CD4-positive, alpha-beta T cell (primary cell): Measurements from ENCODE around the gene GRK4. TPM values are rescaled to one million over a fixed set of nuclear protein-coding genes. Genes with fewer than 3 reads are reported as not detected.

Source experiments
- ATAC-seq: fragments of 200-7000 bp; cut with Tn5 transposase; one replicate; pipeline ENCODE4 v1.10.0; 2022; ENCODE audit warnings: mild to moderate bottlenecking; ENCODE audit not compliant: poor library complexity
- CTCF ChIA-PET: fragments of 350-600 bp; sonication (Branson Sonifier 250); formaldehyde crosslinking; loops from one replicate; lab custom pipeline; 2021; ENCODE audit warnings: antibody characterized with exemption, inconsistent platforms; lab: Charles Lee
- POLR2A ChIA-PET: fragments of 350-600 bp; sonication (Branson Sonifier 250); formaldehyde crosslinking; loops from one replicate; lab custom pipeline; 2021; ENCODE audit warnings: antibody characterized with exemption, inconsistent platforms; lab: Charles Lee
- DNase-seq, 14 experiments: peaks; one replicate each; pipeline ENCODE4 v3.0.0-alpha.2; 2013 to 2020; ENCODE audit warnings: mixed read lengths in 2 of 14
- H3K27ac ChIP-seq, 2 donors: one replicate each; pipeline versions ENCODE4 v1.5.1 to v1.7.0; 2013; ENCODE audit warnings: low read length in 2 of 2, low read depth in 1 of 2, mild to moderate bottlenecking in 1 of 2
- H3K27me3 ChIP-seq, 2 experiments: 1 replicate in 1 of 2; 2 replicates in 1 of 2; pipeline versions ENCODE4 v1.6.1 to v1.7.0; 2013; ENCODE audit warnings: low read length in 2 of 2, control low read depth in 1 of 2, mild to moderate bottlenecking in 1 of 2, moderate library complexity in 1 of 2; ENCODE audit not compliant: insufficient read depth in 2 of 2, control insufficient read depth in 1 of 2
- H3K36me3 ChIP-seq: one replicate; pipeline ENCODE4 v1.6.1; 2013; ENCODE audit warnings: low read length, control low read depth; ENCODE audit not compliant: insufficient read depth
- H3K4me1 ChIP-seq: one replicate; pipeline ENCODE4 v1.6.1; 2013; ENCODE audit warnings: low read length, control low read depth; ENCODE audit not compliant: insufficient read depth
- H3K4me3 ChIP-seq: one replicate; pipeline ENCODE4 v1.5.1; 2013; ENCODE audit warnings: mild to moderate bottlenecking, low read length, moderate library complexity
- H3K9me3 ChIP-seq, 2 experiments: 1 replicate in 1 of 2; 2 replicates in 1 of 2; pipeline versions ENCODE4 v1.6.1 to v1.7.0; 2013; ENCODE audit warnings: low read length in 2 of 2, mild to moderate bottlenecking in 2 of 2, control low read depth in 1 of 2, moderate library complexity in 1 of 2; ENCODE audit not compliant: control insufficient read depth in 1 of 2, insufficient read depth in 1 of 2
- H3K27ac Mint-ChIP-seq: one replicate; pipeline ENCODE4 v1.8.0; 2020; ENCODE audit warnings: mixed read lengths
- H3K27me3 Mint-ChIP-seq: one replicate; pipeline ENCODE4 v1.8.0; 2021; ENCODE audit warnings: mixed read lengths
- H3K36me3 Mint-ChIP-seq: one replicate; pipeline ENCODE4 v1.8.0; 2021; ENCODE audit warnings: low read depth, mixed read lengths
- H3K4me1 Mint-ChIP-seq: one replicate; pipeline ENCODE4 v1.8.0; 2021; ENCODE audit warnings: low read depth, mixed read lengths
- H3K4me3 Mint-ChIP-seq: one replicate; pipeline ENCODE4 v1.8.0; 2020; ENCODE audit warnings: mild to moderate bottlenecking, mixed read lengths
- H3K9me3 Mint-ChIP-seq: one replicate; pipeline ENCODE4 v1.8.0; 2020; ENCODE audit warnings: mixed read lengths
- intact Hi-C, 2 experiments: fragments of 100-400 bp; cut with DNase I in 1 of 2; cut with micrococcal nuclease in 1 of 2; formaldehyde crosslinking; loops; one replicate each; pipeline versions ENCODE4 v1.15.1 to v1.9.0; 2023 to 2025; cut with DNase I, micrococcal nuclease
- total RNA-seq, 174 experiments: library from RNA in 2 of 174; stranded (reverse) in 2 of 174; gene quantifications; one replicate each; pipeline ENCODE4 v1.2.3 and lab custom pipeline; 2021 to 2026
- TF ChIP-seq, protein P1 (sequence below): fragments of 200-600 bp; IDR thresholded peaks from one replicate; pipeline ENCODE4 v1.8.0; 2022; ENCODE audit warnings: antibody characterized with exemption, mild to moderate bottlenecking

GRK4 gene
- total RNA-seq, 2 experiments from 2014 or later = 1.2 to 1.8 TPM

DNA sequence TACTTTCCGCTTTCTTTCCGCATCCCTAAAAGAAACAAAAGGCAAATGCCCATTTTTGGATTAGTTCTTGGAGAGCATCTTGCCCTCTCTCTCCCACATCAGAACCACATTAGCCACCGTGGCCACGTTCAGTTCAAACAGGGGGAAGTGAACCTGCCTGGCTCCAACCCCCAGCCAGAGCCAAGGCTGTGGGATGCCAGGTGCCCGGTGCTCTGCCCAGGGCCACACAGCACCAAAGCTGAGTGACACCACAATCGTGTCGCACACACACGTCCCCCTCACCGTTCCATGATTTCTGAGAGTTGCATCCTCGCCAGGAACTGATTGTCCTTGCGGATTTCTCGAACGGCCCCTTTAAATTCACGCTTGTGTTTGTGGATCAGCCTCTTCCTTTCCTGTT, 24.5 kb upstream of the GRK4 start:
- DNase-seq = peak in 1 of 14 experiments; percentile 19
- Mint-ChIP-seq H3K27ac (no peak overlapping the region), H3K9me3 (no peaks in the 10 kb centered on the region), H3K27me3 (no peaks in the 10 kb centered on the region), H3K4me1 (peaks cover 21% of the 10 kb centered on the region), H3K36me3 (peaks cover 81% of the 10 kb centered on the region), H3K4me3 (peak overlapping the region; percentile 51)
- Histone ChIP-seq H3K4me1 (peaks cover 64% of the 10 kb centered on the region), H3K36me3 (peaks cover 59% of the 10 kb centered on the region), H3K9me3 (no peaks in the 10 kb centered on the region), H3K4me3 (no peak overlapping the region), H3K27ac (no peak overlapping the region), H3K27me3 (no peaks in the 10 kb centered on the region)
- POLR2A ChIA-PET = no interaction called here
- CTCF ChIA-PET = interaction anchor here (0.6 kb wide), 1 partner anchor 17 kb away, joined by 3 read pairs; no protein-coding TSS in a partner anchor
- ATAC-seq = no peak
- TF ChIP-seq, protein P1, sequence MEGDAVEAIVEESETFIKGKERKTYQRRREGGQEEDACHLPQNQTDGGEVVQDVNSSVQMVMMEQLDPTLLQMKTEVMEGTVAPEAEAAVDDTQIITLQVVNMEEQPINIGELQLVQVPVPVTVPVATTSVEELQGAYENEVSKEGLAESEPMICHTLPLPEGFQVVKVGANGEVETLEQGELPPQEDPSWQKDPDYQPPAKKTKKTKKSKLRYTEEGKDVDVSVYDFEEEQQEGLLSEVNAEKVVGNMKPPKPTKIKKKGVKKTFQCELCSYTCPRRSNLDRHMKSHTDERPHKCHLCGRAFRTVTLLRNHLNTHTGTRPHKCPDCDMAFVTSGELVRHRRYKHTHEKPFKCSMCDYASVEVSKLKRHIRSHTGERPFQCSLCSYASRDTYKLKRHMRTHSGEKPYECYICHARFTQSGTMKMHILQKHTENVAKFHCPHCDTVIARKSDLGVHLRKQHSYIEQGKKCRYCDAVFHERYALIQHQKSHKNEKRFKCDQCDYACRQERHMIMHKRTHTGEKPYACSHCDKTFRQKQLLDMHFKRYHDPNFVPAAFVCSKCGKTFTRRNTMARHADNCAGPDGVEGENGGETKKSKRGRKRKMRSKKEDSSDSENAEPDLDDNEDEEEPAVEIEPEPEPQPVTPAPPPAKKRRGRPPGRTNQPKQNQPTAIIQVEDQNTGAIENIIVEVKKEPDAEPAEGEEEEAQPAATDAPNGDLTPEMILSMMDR = no peak
- intact Hi-C loops = loop anchor here in 1 of 2 experiments (10.0 kb wide), 1 partner anchor 674 kb away; the partner anchor contains the start of gene MXD4

DNA sequence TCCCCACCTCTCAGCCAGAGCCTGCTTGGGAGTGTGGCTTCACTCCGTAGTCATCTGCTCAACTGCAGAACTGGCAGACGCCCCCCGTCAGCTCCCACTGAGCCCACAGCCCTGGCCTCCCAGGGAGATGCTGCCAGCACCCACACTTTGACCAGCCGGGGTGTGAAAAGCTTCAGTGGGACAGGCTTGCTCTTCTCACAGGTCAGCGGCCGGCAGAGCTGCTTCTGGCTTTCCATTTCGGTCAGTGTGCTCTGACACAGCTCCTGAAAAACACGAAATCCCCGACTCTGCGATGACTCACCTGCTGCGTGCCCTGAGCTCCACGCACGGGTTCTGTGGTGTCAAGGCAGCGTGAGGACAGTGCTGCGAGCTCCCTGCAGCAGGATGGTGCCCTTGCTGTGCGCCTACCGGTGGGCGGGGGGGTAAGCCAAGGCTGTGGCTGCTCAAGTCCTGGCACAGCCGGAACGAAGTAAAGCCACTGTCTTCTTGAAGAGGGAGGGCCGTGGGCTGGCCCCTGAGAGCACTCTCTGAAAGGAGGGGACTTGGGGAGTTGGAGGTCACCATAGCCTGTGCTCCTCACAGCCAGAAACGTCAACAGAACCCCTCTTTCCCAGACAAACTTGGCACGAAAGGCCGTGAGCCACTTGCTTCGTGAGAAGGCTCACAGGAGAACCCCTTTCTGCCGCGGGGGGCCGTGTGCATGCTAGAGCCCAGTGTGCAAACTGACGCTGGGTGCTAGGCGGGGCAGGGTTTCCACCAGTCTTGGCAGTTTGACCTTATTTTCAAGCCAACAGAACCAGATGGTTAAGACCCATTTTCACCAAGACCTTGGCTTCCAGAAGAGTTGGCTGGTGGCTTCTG, 23.8 kb upstream of the GRK4 start:
- Mint-ChIP-seq H3K27ac (no peak overlapping the region), H3K9me3 (no peaks in the 10 kb centered on the region), H3K36me3 (peaks cover 88% of the 10 kb centered on the region), H3K4me3 (no peak overlapping the region), H3K27me3 (no peaks in the 10 kb centered on the region), H3K4me1 (peaks cover 21% of the 10 kb centered on the region)
- Histone ChIP-seq H3K9me3 (no peaks in the 10 kb centered on the region), H3K36me3 (peaks cover 63% of the 10 kb centered on the region), H3K4me3 (no peak overlapping the region), H3K27ac (no peak overlapping the region), H3K4me1 (peaks cover 63% of the 10 kb centered on the region), H3K27me3 (no peaks in the 10 kb centered on the region)
- TF ChIP-seq, protein P1 = no peak
- no peak for ATAC-seq
- intact Hi-C loops = loop anchor here in 1 of 2 experiments (10.0 kb wide), 1 partner anchor 675 kb away; the partner anchor contains the start of gene MXD4
- peak in 3 of 14 experiments; percentile 14 to 53 (median 34) for DNase-seq
- POLR2A ChIA-PET = no interaction called here
- CTCF ChIA-PET = interaction anchor here (0.6 kb wide), 1 partner anchor 16 kb away, joined by 3 read pairs; no protein-coding TSS in a partner anchor

DNA sequence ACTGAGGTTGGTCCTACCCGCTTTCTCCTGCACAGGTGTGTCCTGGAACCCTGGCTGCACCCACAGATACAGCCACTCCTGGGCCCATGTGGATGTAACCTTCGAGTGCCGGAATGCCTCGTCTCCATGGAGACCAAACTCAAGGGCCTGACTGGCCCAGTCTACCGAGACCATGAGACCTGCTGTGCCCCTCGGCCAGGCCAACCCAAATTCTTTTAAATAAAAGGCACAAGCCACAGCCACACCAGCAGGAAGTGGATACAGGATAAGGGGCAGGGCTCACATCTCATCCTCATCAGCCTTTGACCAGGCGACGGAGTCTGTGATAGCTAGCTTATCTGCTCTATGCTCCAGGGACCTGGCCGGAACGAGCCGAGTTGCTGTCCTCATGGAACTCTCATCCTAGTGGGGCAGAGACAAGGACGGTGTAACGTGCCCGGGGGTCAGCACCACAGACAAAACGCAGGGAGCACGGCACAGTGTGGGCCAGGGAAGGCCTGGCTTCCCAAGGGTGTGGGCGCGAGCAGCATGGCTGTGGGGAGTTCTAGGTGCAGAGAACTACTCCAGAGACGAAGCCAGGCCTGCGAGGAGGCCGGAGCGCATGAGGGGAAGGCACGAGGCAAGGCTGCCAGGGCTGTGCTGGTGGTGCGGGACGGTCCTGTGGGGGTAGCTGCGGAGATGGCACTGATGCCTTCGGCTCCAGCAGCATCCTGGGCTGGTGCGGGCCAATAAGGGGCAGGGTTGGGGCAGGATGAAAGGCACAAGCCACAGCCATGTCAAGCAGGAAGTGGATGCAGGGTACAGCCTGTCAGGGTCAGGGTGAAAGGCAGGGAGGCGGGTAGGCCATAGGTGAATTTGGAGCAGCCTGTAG, 22.9 kb upstream of the GRK4 start:
- no peaks in the 10 kb centered on the region for H3K9me3 ChIP-seq
- Mint-ChIP-seq H3K36me3 (peaks cover 94% of the 10 kb centered on the region), H3K27ac (no peak overlapping the region), H3K27me3 (no peaks in the 10 kb centered on the region), H3K9me3 (no peaks in the 10 kb centered on the region), H3K4me1 (peaks cover 19% of the 10 kb centered on the region), H3K4me3 (no peak overlapping the region)
- POLR2A ChIA-PET = no interaction called here
- ATAC-seq (no peak), DNase-seq (peak in 1 of 14 experiments; percentile 13)
- H3K4me1 ChIP-seq = peaks cover 57% of the 10 kb centered on the region
- no peak overlapping the region for H3K27ac ChIP-seq
- peaks cover 72% of the 10 kb centered on the region for H3K36me3 ChIP-seq
- CTCF ChIA-PET = no interaction called here
- TF ChIP-seq, protein P1 = no peak
- H3K4me3 ChIP-seq = no peak overlapping the region
- H3K27me3 ChIP-seq = no peaks in the 10 kb centered on the region
- intact Hi-C loops = no loop called here
